HCT116 (cell line): ENCODE results near the gene HIGD1C. TPM values are rescaled to one million over a fixed set of nuclear protein-coding genes. Genes with fewer than 3 reads are reported as not detected.

Source experiments
- ATAC-seq: fragments of 200-7000 bp; cut with Tn5 transposase; 2 replicates; pipeline ENCODE4 v1.9.1; 2020; ENCODE audit warnings: mild to moderate bottlenecking, moderate library complexity
- BruUV-seq: library from RNA; stranded (reverse); fragments of 400-500 nt; replicated peaks from 2 replicates; lab custom pipeline; 2021; lab: Mats Ljungman, UMichigan
- CTCF ChIA-PET: fragments of 300-600 bp; sonication (Branson Sonifier 250); formaldehyde crosslinking; loops from one replicate; lab custom pipeline; 2021; ENCODE audit warnings: antibody characterized with exemption; lab: Charles Lee
- POLR2A ChIA-PET: fragments of 300-600, 350-600 bp; sonication (Branson Sonifier 250); formaldehyde crosslinking; loops from one replicate; lab custom pipeline; 2021; ENCODE audit warnings: antibody characterized with exemption; lab: Charles Lee
- RAD21 ChIA-PET, 2 experiments: fragments of 300-600 bp; sonication (Branson Sonifier 250); formaldehyde crosslinking; loops; one replicate each; lab custom pipeline; 2023; ENCODE audit warnings: low total read pairs in 2 of 2; ENCODE audit not compliant: uncharacterized antibody in 2 of 2, unreplicated experiment in 2 of 2, low non-redundant PET in 1 of 2; lab: Charles Lee
- DNase-seq: peaks from one replicate; pipeline ENCODE4 v3.0.0-alpha.2; 2010; ENCODE audit warnings: low read depth, low spot score
- H2AFZ ChIP-seq: fragments of 200-600 bp; shearing (Covaris generic), sonication (generic); 2 replicates; pipeline ENCODE4 v1.6.1; 2017; ENCODE audit warnings: low read depth, mixed run types, mixed read lengths, antibody characterized with exemption, low read length; ENCODE audit not compliant: poor library complexity, severe bottlenecking
- H3K27ac ChIP-seq: 2 replicates; pipeline ENCODE4 v1.5.1; 2012; ENCODE audit warnings: low read depth, low read length
- H3K27me3 ChIP-seq: fragments of 200-600 bp; sonication (generic); 2 replicates; pipeline ENCODE4 v1.6.1; 2016; ENCODE audit warnings: mixed run types, low read length, mixed read lengths; ENCODE audit not compliant: insufficient read depth
- H3K36me3 ChIP-seq, 2 experiments: fragments of 200-500 bp in 1 of 2; fragments of 200-600 bp in 1 of 2; sonication (Bioruptor generic) in 1 of 2; sonication (generic) in 1 of 2; 2 replicates each; pipeline versions ENCODE4 v1.5.1 to v1.6.1; 2014 to 2016; ENCODE audit warnings: low read length in 2 of 2, inconsistent platforms in 1 of 2, mixed read lengths in 1 of 2, mixed run types in 1 of 2; ENCODE audit not compliant: insufficient read depth in 2 of 2, control insufficient read depth in 1 of 2
- H3K4me1 ChIP-seq, 2 experiments: fragments of 200-600 bp in 1 of 2; sonication (generic) in 1 of 2; 2 replicates each; pipeline versions ENCODE4 v1.5.1 to v1.6.1; 2012 to 2017; ENCODE audit warnings: low read length in 2 of 2, inconsistent platforms in 1 of 2, mild to moderate bottlenecking in 1 of 2, mixed read lengths in 1 of 2, mixed run types in 1 of 2, moderate library complexity in 1 of 2; ENCODE audit not compliant: insufficient read depth in 2 of 2, control insufficient read depth in 1 of 2
- H3K4me2 ChIP-seq: fragments of 200-600 bp; sonication (generic); 2 replicates; pipeline ENCODE4 v1.6.1; 2017; ENCODE audit warnings: mixed run types, low read length, mixed read lengths
- H3K4me3 ChIP-seq, 2 experiments: fragments of 200-600 bp in 1 of 2; sonication (generic) in 1 of 2; replicated peaks in 1 of 2; 2 replicates each; pipeline ENCODE4 v1.5.1; 2011 to 2016; ENCODE audit warnings: low read length in 2 of 2, control low read depth in 1 of 2, low read depth in 1 of 2, mild to moderate bottlenecking in 1 of 2, mixed read lengths in 1 of 2, mixed run types in 1 of 2
- H3K79me2 ChIP-seq: fragments of 200-600 bp; sonication (generic); 2 replicates; pipeline ENCODE4 v1.6.1; 2017; ENCODE audit warnings: mild to moderate bottlenecking, mixed run types, low read length, moderate library complexity, mixed read lengths; ENCODE audit not compliant: insufficient read depth
- H3K9ac ChIP-seq: fragments of 200-600 bp; sonication (generic); 2 replicates; pipeline ENCODE4 v1.6.1; 2016; ENCODE audit warnings: low read length, mixed read lengths
- H3K9me2 ChIP-seq: fragments of 200-600 bp; sonication (generic), shearing (Covaris generic); 2 replicates; pipeline ENCODE4 v1.6.1; 2017; ENCODE audit warnings: mixed run types, mild to moderate bottlenecking, moderate library complexity; ENCODE audit not compliant: insufficient read depth
- H3K9me3 ChIP-seq, 2 experiments: fragments of 200-500 bp in 1 of 2; fragments of 200-600 bp in 1 of 2; sonication (Bioruptor generic) in 1 of 2; sonication (generic) in 1 of 2; 2 replicates each; pipeline ENCODE4 v1.6.1; 2014 to 2017; ENCODE audit warnings: low read length in 2 of 2, mixed read lengths in 2 of 2, inconsistent platforms in 1 of 2, low read depth in 1 of 2, mild to moderate bottlenecking in 1 of 2, mixed run types in 1 of 2, moderate library complexity in 1 of 2; ENCODE audit not compliant: control insufficient read depth in 1 of 2, insufficient read depth in 1 of 2
- H4K20me1 ChIP-seq: fragments of 200-600 bp; sonication (generic), shearing (Covaris generic); 2 replicates; pipeline ENCODE4 v1.6.1; 2017; ENCODE audit warnings: mixed run types, mild to moderate bottlenecking, moderate library complexity; ENCODE audit not compliant: insufficient read depth
- CEBPB ChIP-seq: IDR thresholded peaks from 2 replicates; pipeline ENCODE4 v1.6.1; 2012; ENCODE audit warnings: low read depth
- ELF1 ChIP-seq: IDR thresholded peaks from 2 replicates; pipeline ENCODE4 v1.6.1; 2012; ENCODE audit warnings: low read depth, borderline replicate concordance
- EZH2phosphoT487 ChIP-seq: fragments of 200-600 bp; IDR thresholded peaks from 2 replicates; pipeline ENCODE4 v1.6.1; 2018; ENCODE audit warnings: antibody characterized with exemption, borderline replicate concordance
- FOSL1 ChIP-seq: IDR thresholded peaks from 2 replicates; pipeline ENCODE4 v1.6.1; 2012; ENCODE audit warnings: low read depth
- SP1 ChIP-seq: IDR thresholded peaks from 2 replicates; pipeline ENCODE4 v1.6.1; 2012; ENCODE audit warnings: low read depth
- SRF ChIP-seq: IDR thresholded peaks from 2 replicates; pipeline ENCODE4 v1.6.1; 2012; ENCODE audit warnings: low read depth
- intact Hi-C: fragments of 100-400 bp; cut with micrococcal nuclease; formaldehyde crosslinking; loops from 2 replicates; pipeline ENCODE4 v1.10.0; 2022
- total RNA-seq: library from RNA; stranded (reverse); gene quantifications from one replicate; pipeline ENCODE4 v1.2.1, GENCODE V29; 2021; ENCODE audit not compliant: unreplicated experiment

HIGD1C gene
- total RNA-seq, 1 experiment from 2014 or later, result not detected

DNA sequence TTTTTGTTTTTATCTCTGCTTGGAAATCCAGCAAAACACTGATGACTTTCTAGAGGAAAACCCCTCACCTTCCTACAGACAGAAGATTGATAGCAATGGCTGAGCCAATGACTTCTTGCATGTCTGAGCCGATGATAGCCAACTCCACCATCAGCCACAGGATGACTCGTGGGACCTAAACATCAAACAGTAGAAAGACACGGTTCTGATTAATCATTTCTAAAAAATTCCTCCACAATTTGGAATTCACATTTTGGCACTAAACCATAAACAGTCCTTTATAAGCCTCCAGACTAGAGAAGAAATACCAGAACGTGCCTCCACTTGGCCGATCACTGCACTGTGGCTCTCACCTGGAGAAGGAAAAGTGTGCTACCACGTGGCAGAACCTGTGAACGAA is 47.9 kb downstream of the HIGD1C start:
- no peak for TF ChIP-seq SP1
- 0 out of 2 replicates have a peak, but pooled peaks have one; percentile 6 for TF ChIP-seq FOSL1

DNA sequence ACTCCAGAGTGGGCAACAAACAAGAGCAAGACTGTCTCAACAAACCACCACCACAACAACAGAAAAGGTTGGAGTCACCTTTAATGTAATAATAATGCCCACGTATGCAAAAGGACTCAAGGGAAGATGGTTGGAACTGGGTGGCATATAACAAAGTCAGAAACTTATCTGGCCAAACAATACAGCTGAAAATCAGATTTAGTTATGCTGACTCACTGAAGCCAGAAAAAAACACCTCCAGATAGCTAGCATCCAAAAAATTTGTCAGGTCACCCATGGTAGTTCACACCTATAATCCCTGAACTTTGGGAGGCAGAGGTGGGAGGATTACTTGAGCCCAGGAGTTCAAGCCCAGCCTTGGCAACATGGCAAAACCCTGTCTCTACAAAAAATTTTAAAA is 49.5 kb downstream of the HIGD1C start:
- no TSS peak for BruUV-seq
- no peaks in the 10 kb centered on the region for H3K9me2 ChIP-seq
- intact Hi-C loops, result no loop called here
- RAD21 ChIA-PET, result no interaction called here
- H3K4me2 ChIP-seq, result no peak overlapping the region
- H3K79me2 ChIP-seq, result no peaks in the 10 kb centered on the region
- CTCF ChIA-PET, result no interaction called here
- H3K4me3 ChIP-seq, result no peak overlapping the region
- H3K27me3 ChIP-seq, result no peaks in the 10 kb centered on the region
- ATAC-seq (no peak), DNase-seq (no peak)
- no peak overlapping the region for H2AFZ ChIP-seq
- peaks cover 21 to 25% of the 10 kb centered on the region in 2 experiments for H3K4me1 ChIP-seq
- H3K9me3 ChIP-seq, result no peaks in the 10 kb centered on the region
- H3K36me3 ChIP-seq, result peaks cover 0 to 4% of the 10 kb centered on the region in 2 experiments; a peak in 1 of 4 replicates
- H3K27ac ChIP-seq, result no peak overlapping the region
- TF ChIP-seq EZH2phosphoT487 (no peak), SRF (no peak), ELF1 (no peak), FOSL1 (no peak), CEBPB (no peak)
- 0 out of 2 replicates have a peak, but pooled peaks cover 3% of the 10 kb centered on the region for H4K20me1 ChIP-seq
- no peak overlapping the region for H3K9ac ChIP-seq
- POLR2A ChIA-PET, result no interaction called here

More for the DNA sequence above, 47.9 kb downstream of the HIGD1C start:
- ChIA-PET RAD21 (no interaction called here), CTCF (no interaction called here), POLR2A (no interaction called here)
- Histone ChIP-seq H3K36me3 (peaks cover 5 to 15% of the 10 kb centered on the region in 2 experiments; a peak in 3 of 4 replicates), H3K27ac (no peak overlapping the region), H3K9me3 (no peaks in the 10 kb centered on the region), H2AFZ (no peak overlapping the region), H3K79me2 (no peaks in the 10 kb centered on the region), H3K4me3 (no peak overlapping the region), H3K4me1 (peaks cover 7 to 11% of the 10 kb centered on the region in 2 experiments), H4K20me1 (no peaks in the 10 kb centered on the region), H3K4me2 (peak overlapping the region; percentile 7; the same call in 1 of the 2 replicates), H3K27me3 (no peaks in the 10 kb centered on the region), H3K9ac (no peak overlapping the region), H3K9me2 (no peaks in the 10 kb centered on the region)
- DNase-seq, result no peak
- no peak; the same call in 1 of the 2 replicates for ATAC-seq
- intact Hi-C loops, result no loop called here
- BruUV-seq, result no TSS peak
